ENCODE measurements around the gene GTSE1.

Gene GTSE1

DNA sequence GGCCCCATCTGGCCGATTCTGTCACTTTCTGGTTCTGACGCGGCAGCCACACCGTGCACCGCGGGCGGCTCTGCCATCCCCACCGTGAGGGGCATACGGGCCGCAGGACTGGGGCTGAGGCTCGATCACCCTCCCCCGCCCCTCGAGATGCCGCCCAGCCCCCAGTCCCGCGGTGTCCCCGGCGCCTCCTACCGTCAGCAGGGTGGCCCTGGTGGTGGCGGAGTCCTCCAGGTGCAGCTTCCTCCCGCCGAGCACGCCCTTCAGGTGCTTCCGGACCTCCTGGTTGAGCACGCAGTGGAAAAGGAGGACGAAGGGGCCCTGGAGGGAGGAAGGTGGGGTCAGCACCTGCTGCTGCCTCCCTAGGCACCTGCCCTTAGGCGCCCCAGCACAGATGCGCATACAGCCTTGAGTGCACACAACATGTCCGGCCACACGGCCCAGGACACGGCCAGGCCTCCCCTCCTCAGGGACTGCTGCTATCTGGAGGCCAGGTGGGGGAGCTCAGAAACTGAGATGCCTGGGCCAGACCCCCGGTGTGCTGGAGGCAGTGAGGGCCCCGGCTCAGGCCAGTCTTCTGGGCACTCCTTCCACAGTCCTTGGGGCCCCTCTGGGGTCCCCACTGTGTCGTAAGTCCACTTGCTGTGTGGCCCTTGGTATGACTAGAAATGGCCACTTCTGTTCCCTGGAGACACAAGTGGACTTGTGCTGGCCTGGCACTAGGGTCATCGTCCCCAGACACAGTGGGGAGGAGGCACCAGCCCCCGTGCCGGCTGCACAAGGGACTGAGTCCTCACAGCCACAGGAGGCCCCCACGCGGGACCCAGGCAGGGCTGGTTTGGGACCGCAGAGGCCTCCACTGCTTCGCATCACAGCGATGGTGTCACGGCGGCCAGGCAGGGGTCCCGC is 70.4 kb downstream of the GTSE1 start:
- Histone ChIP-seq H3K36me3 (ENCODE audit: insufficient read depth, low read length) (peaks cover 7% of the 10 kb centered on the region), H3K27me3 (ENCODE audit: insufficient read depth, low read length) (no peaks in the 10 kb centered on the region), H2AFZ (ENCODE audit: low read depth, low read length) (no peak overlapping the region), H3K9me3 (ENCODE audit: low read length) (no peaks in the 10 kb centered on the region), H3K4me1 (ENCODE audit: insufficient read depth, low read length) (no peaks in the 10 kb centered on the region), H3K4me3 (ENCODE audit: low read length) (no peak overlapping the region)

DNA sequence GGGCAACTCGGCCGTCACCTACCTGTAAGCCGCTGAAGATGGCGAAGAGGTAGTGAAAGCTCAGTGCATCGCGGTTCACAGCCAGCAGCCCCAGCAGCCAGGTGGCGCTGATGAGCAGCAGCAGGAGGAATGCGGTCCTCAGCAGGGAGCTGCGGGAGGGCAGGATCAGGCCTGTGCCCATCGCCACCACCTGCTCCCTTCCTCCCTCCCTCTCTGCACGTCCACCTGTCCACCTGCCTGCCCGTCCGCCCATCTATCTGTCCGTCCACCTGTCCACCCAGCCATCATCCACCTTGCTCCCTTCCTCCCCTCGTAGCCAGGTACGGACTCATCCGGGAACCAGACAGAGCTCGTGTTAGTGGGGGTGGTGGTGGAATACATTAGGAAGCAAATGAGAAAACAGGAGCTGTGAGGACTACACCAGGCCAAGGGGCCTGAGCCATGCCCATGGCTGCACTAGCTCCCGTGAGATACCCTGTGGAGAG is 71.1 kb downstream of the GTSE1 start:
- H2AFZ ChIP-seq (ENCODE audit: low read depth, low read length): no peak overlapping the region
- no peaks in the 10 kb centered on the region for H3K27me3 ChIP-seq (ENCODE audit: insufficient read depth, low read length)
- H3K9me3 ChIP-seq (ENCODE audit: low read length): no peaks in the 10 kb centered on the region
- no peaks in the 10 kb centered on the region for H3K4me1 ChIP-seq (ENCODE audit: insufficient read depth, low read length)
- H3K36me3 ChIP-seq (ENCODE audit: insufficient read depth, low read length): peaks cover 8% of the 10 kb centered on the region
- H3K4me3 ChIP-seq (ENCODE audit: low read length): no peak overlapping the region

DNA sequence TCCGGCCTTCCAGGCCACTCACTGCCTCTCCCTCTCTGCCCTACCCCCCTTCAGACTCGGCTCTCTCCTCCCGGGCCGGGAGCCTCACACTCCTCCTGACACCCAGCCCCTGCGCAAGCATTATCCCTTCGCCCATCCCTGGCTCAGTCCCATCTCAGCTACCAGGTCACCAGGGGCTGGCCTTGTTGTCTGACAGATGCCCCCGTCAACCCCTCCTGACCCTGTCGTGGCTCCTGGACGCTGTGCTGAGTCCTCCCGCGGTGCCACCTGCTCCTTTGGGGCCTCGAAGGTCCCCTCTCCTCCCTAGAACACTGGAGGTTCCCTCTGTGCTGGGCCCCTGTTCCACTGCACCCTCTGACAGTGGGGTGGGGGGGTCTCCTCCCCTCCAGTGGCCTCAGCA is 71.8 kb downstream of the GTSE1 start:
- no peaks in the 10 kb centered on the region for H3K9me3 ChIP-seq (ENCODE audit: low read length)

DNA sequence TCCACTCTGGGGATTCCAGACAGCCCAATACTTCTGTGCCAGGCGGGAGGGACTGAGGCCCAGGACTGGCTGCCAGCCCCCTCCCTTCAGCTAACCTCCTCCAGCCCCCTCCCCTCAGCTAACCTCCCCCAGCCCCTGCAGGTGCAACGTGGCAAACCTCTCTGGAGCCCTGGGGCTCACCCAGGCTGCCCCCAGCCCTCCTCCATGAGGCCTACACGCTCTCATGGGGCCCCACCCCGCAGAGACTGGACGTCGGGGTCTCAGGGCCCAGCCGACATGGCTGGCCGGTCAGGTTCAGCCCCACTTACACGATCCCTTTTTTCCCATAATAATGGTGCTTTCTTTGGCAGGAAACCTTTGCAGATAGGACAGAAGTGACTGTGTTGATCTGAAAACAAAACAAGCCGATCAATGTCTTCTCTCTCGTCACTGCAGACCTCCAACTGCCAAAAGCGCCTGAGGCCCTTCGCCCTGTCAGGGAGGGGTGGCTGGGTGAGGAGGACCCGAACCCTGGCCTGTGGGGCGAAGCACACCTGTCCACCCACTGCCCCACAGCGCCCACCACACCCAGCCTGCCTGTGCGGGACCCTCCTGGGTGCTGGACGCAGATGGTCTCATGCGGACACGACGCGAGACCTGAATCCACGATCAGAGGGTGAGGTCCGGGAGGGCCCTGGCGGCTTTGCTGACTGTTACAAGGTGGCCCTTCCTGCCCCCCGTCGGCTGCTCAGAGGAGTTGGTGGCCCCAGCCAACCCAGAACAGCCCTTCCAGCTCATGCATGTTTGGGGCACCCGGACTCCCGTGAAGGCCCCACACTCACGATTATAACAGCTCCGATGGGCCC is 72.4 kb downstream of the GTSE1 start:
- Histone ChIP-seq H3K4me1 (ENCODE audit: insufficient read depth, low read length) (no peaks in the 10 kb centered on the region), H3K36me3 (ENCODE audit: insufficient read depth, low read length) (peaks cover 10% of the 10 kb centered on the region), H3K9me3 (ENCODE audit: low read length) (no peaks in the 10 kb centered on the region), H3K4me3 (ENCODE audit: low read length) (no peak overlapping the region), H3K27me3 (ENCODE audit: insufficient read depth, low read length) (no peaks in the 10 kb centered on the region), H2AFZ (ENCODE audit: low read depth, low read length) (no peak overlapping the region)

More for the DNA sequence above, 71.8 kb downstream of the GTSE1 start:
- Histone ChIP-seq H3K36me3 (ENCODE audit: insufficient read depth, low read length) (peaks cover 10% of the 10 kb centered on the region), H3K4me1 (ENCODE audit: insufficient read depth, low read length) (no peaks in the 10 kb centered on the region), H3K27me3 (ENCODE audit: insufficient read depth, low read length) (no peaks in the 10 kb centered on the region), H2AFZ (ENCODE audit: low read depth, low read length) (no peak overlapping the region), H3K4me3 (ENCODE audit: low read length) (no peak overlapping the region)

DNA sequence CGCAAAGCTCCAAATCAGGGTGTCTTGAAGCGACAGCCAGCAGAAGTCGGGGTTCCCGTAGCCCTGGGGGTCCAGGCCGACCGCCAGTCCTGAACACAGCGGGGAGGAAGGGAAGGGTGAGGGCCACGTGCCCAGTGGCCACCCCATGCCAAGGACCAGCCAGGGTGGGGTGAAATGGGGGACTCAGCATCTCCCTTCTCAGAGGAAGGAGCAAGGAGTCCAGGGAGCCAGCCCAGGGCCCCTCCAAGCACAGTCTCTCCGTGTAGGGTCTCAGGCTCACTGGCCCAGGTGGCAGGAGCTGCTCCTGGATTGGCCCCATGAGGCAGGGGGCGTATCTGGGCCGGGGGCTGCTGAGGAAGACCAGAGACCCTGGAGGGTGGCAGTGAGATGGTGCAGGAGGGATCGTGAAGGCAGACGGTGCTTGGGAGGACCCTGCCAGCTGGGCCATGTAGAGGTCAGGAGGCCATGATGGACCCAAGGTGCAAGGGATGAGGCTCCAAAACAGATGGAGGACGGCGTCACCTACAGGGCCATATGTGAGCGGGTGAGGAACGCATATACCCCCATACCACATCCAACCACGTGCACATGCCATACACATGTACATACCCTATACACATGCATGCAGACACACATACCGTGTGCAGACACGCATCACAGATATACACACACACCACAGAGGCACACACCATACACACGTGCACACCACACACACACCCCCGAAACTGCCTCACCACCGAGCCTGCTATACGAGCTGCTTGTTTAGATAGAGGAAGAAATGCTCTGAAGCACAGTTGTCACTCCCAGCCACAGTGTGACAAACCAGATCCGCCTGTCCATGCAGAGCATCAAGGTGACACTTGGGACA is 73.3 kb downstream of the GTSE1 start:
- Histone ChIP-seq H2AFZ (ENCODE audit: low read depth, low read length) (no peak overlapping the region), H3K27me3 (ENCODE audit: insufficient read depth, low read length) (no peaks in the 10 kb centered on the region), H3K4me3 (ENCODE audit: low read length) (no peak overlapping the region), H3K36me3 (ENCODE audit: insufficient read depth, low read length) (peaks cover 10% of the 10 kb centered on the region), H3K9me3 (ENCODE audit: low read length) (no peaks in the 10 kb centered on the region), H3K4me1 (ENCODE audit: insufficient read depth, low read length) (no peaks in the 10 kb centered on the region)

DNA sequence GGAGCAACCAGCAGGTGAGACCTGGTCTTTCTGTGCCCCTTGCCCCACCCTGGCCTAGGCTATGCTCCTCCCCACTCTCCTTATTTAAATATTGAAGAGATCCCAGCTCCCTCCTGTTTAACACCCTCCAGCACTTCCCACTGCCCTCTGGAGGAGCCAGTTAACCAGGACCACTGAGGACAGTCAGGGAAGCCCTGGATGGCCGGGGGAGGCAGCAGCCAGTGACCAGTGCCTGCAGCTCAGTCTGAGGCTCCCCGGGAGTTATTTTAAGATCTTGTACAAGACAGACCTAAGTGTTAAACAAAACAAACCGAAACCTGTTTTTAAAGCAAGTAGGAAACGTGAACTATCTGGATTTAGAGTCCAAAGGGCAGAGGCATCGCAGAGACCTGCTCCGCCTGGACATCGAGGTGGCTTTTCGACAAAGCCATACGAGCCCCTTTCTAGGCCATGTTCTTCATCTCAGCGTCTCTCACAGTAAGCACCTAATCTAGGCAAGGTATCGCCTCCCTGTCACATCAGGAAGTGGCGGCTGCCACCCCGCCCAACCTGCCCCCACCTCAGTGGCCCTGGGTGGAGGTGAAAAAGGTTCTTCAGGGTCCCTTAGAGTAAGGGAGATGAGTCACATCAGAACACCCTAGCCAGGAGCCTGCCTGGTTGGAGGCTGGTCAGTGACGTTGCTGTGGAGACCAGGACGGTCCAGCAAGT is 74.1 kb downstream of the GTSE1 start:
- Histone ChIP-seq H3K4me3 (ENCODE audit: low read length) (no peak overlapping the region), H3K4me1 (ENCODE audit: insufficient read depth, low read length) (no peaks in the 10 kb centered on the region), H3K27me3 (ENCODE audit: insufficient read depth, low read length) (no peaks in the 10 kb centered on the region), H2AFZ (ENCODE audit: low read depth, low read length) (no peak overlapping the region), H3K9me3 (ENCODE audit: low read length) (peaks cover 4% of the 10 kb centered on the region), H3K36me3 (ENCODE audit: insufficient read depth, low read length) (peaks cover 7% of the 10 kb centered on the region)

DNA sequence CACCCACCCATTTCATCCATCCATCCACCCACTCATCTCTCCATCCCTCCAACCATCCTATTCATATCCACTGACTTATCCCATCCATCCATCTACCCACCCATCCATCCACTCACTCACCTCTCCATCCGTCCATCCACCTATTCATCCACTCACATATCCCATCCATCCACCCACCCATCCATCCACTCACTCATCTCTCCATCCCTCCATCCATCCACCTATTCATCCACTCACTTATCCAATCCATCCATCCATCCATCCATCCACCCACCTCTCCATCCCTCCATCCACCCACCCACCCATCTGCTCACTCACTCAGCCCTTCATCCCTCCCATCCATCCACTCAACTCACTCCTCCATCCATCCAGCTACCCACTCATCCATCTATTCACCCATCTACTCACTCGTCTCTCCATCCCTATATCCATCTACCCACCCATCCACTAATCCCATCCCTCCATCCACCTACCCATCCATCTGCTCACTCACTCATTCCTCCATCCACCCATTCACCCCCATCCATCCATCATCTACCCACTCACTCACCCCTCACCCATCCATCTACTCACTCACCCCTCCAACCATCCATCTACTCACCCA is 75.1 kb downstream of the GTSE1 start:
- Histone ChIP-seq H3K9me3 (ENCODE audit: low read length) (peaks cover 6% of the 10 kb centered on the region), H3K4me3 (ENCODE audit: low read length) (no peak overlapping the region), H2AFZ (ENCODE audit: low read depth, low read length) (no peak overlapping the region), H3K27me3 (ENCODE audit: insufficient read depth, low read length) (no peaks in the 10 kb centered on the region), H3K36me3 (ENCODE audit: insufficient read depth, low read length) (peaks cover 7% of the 10 kb centered on the region), H3K4me1 (ENCODE audit: insufficient read depth, low read length) (peaks cover 2% of the 10 kb centered on the region)

DNA sequence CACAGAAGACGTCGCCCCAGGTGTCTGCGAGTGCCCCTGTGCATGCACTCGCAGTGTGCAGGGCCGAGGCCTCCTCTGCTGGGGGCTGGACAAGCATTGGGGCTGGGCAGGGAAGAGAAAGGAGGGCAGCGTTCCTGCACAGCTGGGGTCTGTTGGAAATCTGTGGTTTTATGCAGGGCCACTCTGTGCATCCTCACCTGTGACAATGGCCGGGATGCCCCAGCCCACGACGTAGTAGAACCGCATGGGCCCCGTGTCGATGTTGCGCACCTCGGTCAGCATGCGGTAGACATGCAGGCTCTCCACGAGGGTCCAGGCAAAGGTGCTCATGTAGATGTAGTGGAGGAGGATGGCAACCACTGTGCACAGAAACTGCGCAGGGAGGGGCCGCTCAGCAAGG is 76.0 kb downstream of the GTSE1 start:
- Histone ChIP-seq H3K9me3 (ENCODE audit: low read length) (peaks cover 7% of the 10 kb centered on the region), H2AFZ (ENCODE audit: low read depth, low read length) (no peak overlapping the region), H3K4me1 (ENCODE audit: insufficient read depth, low read length) (peaks cover 11% of the 10 kb centered on the region), H3K27me3 (ENCODE audit: insufficient read depth, low read length) (no peaks in the 10 kb centered on the region), H3K4me3 (ENCODE audit: low read length) (no peak overlapping the region), H3K36me3 (ENCODE audit: insufficient read depth, low read length) (peaks cover 5% of the 10 kb centered on the region)

DNA sequence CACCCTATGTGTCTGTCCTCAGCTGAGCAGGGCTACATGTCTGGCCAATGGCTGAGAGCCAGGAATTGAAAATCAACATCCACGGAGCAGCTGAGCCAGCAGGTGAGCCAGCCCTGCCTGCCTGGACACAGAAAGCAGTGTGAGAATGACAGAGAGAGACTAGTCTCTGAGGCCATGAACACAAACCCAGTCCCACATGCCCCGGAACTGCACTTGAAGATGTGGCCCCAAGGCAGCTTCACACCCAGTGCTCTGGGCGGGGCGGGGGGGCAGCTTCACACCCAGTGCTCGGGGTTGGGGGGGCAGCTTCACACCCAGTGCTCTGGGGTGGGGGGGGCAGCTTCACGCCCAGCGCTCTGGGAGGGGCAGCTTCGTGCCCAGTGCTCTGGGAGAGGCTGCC is 76.5 kb downstream of the GTSE1 start:
- Histone ChIP-seq H2AFZ (ENCODE audit: low read depth, low read length) (no peak overlapping the region), H3K4me1 (ENCODE audit: insufficient read depth, low read length) (peaks cover 16% of the 10 kb centered on the region), H3K36me3 (ENCODE audit: insufficient read depth, low read length) (peaks cover 4% of the 10 kb centered on the region), H3K4me3 (ENCODE audit: low read length) (no peak overlapping the region), H3K27me3 (ENCODE audit: insufficient read depth, low read length) (no peaks in the 10 kb centered on the region), H3K9me3 (ENCODE audit: low read length) (peaks cover 7% of the 10 kb centered on the region)

DNA sequence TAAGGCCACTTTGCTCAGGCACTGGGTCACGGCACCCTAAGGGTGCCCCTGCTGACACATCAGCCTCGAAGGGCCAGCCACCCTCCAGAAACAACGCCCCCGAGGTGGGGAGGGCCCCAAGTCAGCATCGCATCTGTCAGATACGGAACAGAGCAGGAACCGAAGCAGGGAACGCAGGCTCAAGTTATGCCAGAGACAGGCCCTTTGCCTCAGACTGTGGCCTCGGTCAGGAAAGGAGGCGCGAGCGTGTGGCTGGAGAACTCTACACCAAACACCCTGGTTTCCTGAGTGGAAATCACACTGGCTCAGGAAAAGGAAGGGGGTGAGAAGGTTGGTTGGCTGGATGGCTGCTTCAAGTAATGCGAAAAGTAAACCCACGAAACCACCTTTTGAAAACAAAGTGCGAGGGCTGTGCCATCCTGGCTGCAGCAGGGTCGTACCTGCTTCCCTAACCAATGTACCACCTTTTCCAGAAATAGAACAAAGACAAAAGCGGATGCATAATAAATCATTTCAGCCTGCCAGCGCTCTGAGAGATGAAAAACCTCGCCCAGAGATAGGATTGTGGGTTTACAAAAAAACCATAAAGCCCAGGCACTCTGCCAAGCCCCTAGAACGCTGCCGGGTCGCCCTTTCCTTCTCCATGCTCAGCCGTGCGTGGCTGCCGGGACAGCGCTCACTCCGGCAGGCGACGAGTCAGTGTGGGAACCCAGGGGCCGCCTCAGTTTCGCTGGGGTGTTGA is 77.4 kb downstream of the GTSE1 start:
- Histone ChIP-seq H3K4me3 (ENCODE audit: low read length) (no peak overlapping the region), H3K27me3 (ENCODE audit: insufficient read depth, low read length) (no peaks in the 10 kb centered on the region), H3K4me1 (ENCODE audit: insufficient read depth, low read length) (peaks cover 25% of the 10 kb centered on the region), H2AFZ (ENCODE audit: low read depth, low read length) (no peak overlapping the region), H3K9me3 (ENCODE audit: low read length) (peaks cover 7% of the 10 kb centered on the region), H3K36me3 (ENCODE audit: insufficient read depth, low read length) (peaks cover 4% of the 10 kb centered on the region)

DNA sequence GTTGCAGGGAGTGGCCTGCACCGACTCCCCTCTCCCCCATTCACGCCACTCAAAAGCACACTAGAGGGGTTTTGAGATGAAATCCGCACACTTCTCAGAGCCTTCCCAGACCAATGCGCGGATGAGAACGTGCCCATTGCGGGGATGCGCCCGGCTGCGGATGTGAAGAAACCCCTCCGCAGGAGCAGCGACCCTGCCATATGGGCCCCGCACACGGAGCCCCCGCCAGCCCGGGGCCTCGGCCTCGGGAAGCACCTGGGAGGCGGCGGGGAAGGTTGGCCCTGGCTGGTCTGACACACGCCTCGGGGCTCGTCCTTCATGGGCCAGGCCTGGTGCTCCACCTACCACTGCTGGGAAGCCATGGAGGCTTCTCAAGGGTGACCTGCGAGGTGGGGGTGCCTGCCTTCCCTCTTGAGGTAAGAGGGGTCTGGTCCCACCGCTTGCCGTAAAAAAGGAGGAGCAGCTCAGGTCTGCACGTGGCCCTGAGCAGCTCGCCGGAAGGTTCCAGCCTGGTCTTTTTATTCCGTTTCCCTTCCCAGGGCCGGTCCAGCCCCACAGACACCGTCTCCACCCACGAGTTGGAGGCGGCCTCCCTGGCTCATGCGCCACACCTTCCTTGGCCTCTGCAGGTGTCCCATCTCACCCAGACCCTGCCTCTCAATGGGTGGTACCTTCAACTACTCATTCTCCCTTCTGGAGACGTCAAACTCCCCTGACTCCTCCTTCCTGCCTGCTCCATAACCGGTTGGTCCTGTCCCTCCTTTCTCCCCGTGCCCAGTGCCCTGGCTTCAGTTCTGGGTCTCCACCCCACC is 78.2 kb downstream of the GTSE1 start:
- Histone ChIP-seq H3K9me3 (ENCODE audit: low read length) (peaks cover 7% of the 10 kb centered on the region), H2AFZ (ENCODE audit: low read depth, low read length) (no peak overlapping the region), H3K27me3 (ENCODE audit: insufficient read depth, low read length) (no peaks in the 10 kb centered on the region), H3K36me3 (ENCODE audit: insufficient read depth, low read length) (peaks cover 4% of the 10 kb centered on the region), H3K4me3 (ENCODE audit: low read length) (no peak overlapping the region), H3K4me1 (ENCODE audit: insufficient read depth, low read length) (peaks cover 32% of the 10 kb centered on the region)

All from neuron (in vitro differentiated cells).